K562 (cell line): ENCODE measurements around the gene CERS2. TPM values are rescaled to one million over a fixed set of nuclear protein-coding genes. Genes with fewer than 3 reads are reported as not detected.

Experiments used
- ARID2 ChIP-seq: fragments of 450-650 bp; IDR thresholded peaks from 2 replicates; pipeline ENCODE4 v1.6.1; 2017; ENCODE audit warnings: antibody characterized with exemption, mild to moderate bottlenecking
- ARNT ChIP-seq, 2 experiments: fragments of 450-650 bp; IDR thresholded peaks; 2 replicates each; pipeline ENCODE4 v1.6.1; 2016; ENCODE audit warnings: mild to moderate bottlenecking in 1 of 2
- ELF2 ChIP-seq: fragments of 250-450 bp; sonication (Bioruptor Pico); IDR thresholded peaks from 2 replicates; pipeline ENCODE4 v1.5.0; 2021; ENCODE audit warnings: mild to moderate bottlenecking
- ERF ChIP-seq: fragments of 450-650 bp; formaldehyde crosslinking; IDR thresholded peaks from 2 replicates; pipeline ENCODE4 v1.4.0; 2020; ENCODE audit warnings: mild to moderate bottlenecking, mixed read lengths
- FOXJ2 ChIP-seq: fragments of 200-800 bp; sonication (Bioruptor generic); IDR thresholded peaks from 2 replicates; pipeline ENCODE4 v1.6.1; 2016; ENCODE audit warnings: missing genetic modification characterization, missing compliant biosample characterization
- FOXK2 ChIP-seq, 2 experiments: fragments of 450-650 bp; IDR thresholded peaks in 1 of 2; conservative IDR thresholded peaks in 1 of 2; 2 replicates each; pipeline ENCODE4 v1.6.1; 2016; ENCODE audit warnings: low read depth in 2 of 2, mild to moderate bottlenecking in 1 of 2
- GABPB2 ChIP-seq: fragments of 250-450 bp; sonication (Bioruptor Pico); conservative IDR thresholded peaks from 2 replicates; pipeline ENCODE4 v1.5.1; 2021; ENCODE audit warnings: mild to moderate bottlenecking
- HDAC1 ChIP-seq, 2 experiments: fragments of 450-650 bp; IDR thresholded peaks; 2 replicates each; pipeline ENCODE4 v1.6.1; 2016 to 2017; ENCODE audit warnings: inconsistent platforms in 1 of 2, mild to moderate bottlenecking in 1 of 2, moderate library complexity in 1 of 2
- HDAC2 ChIP-seq: fragments of 450-650 bp; IDR thresholded peaks from 2 replicates; pipeline ENCODE4 v1.6.1; 2016; ENCODE audit warnings: mild to moderate bottlenecking
- L3MBTL2 ChIP-seq: fragments of 450-650 bp; IDR thresholded peaks from 2 replicates; pipeline ENCODE4 v1.6.1; 2016; ENCODE audit warnings: mild to moderate bottlenecking, moderate library complexity
- LEF1 ChIP-seq: fragments of 450-650 bp; IDR thresholded peaks from 2 replicates; pipeline ENCODE4 v1.6.1; 2016; ENCODE audit warnings: mild to moderate bottlenecking
- MCM3 ChIP-seq: fragments of 450-650 bp; IDR thresholded peaks from 2 replicates; pipeline ENCODE4 v1.6.1; 2016
- PHF8 ChIP-seq: fragments of 200-600 bp; sonication (generic); IDR thresholded peaks from 2 replicates; pipeline ENCODE4 v1.6.1; 2012; ENCODE audit warnings: mixed run types, mild to moderate bottlenecking, inconsistent platforms, low read length, moderate library complexity, borderline replicate concordance
- PURB ChIP-seq: sonication (generic); formaldehyde crosslinking; IDR thresholded peaks from 2 replicates; pipeline ENCODE4 v1.9.0; 2021; ENCODE audit warnings: low read depth, mild to moderate bottlenecking, missing genetic modification reagents
- RFX5 ChIP-seq: IDR thresholded peaks from 2 replicates; pipeline ENCODE4 v1.6.1; 2011; ENCODE audit warnings: low read depth, mild to moderate bottlenecking, improper control_type of control experiment, low read length
- ZC3H11A ChIP-seq: IDR thresholded peaks from 2 replicates; pipeline ENCODE4 v1.6.1; 2012; ENCODE audit warnings: low read depth, low read length, improper control_type of control experiment
- ZFP1 ChIP-seq: fragments of 450-650 bp; formaldehyde crosslinking; IDR thresholded peaks from 2 replicates; pipeline ENCODE4 v1.4.0; 2020; ENCODE audit warnings: mild to moderate bottlenecking, mixed read lengths
- ZNF175 ChIP-seq: fragments of 200-800 bp; sonication (Bioruptor generic); IDR thresholded peaks from 2 replicates; pipeline ENCODE4 v1.6.1; 2016; ENCODE audit warnings: low read depth, mild to moderate bottlenecking, missing genetic modification characterization, missing compliant biosample characterization
- ZNF197 ChIP-seq: fragments of 200-800 bp; sonication (Bioruptor generic); IDR thresholded peaks from 2 replicates; pipeline ENCODE4 v1.6.1; 2016; ENCODE audit warnings: low read depth, missing genetic modification characterization, missing compliant biosample characterization
- ZNF24 ChIP-seq: fragments of 450-650 bp; IDR thresholded peaks from 2 replicates; pipeline ENCODE4 v1.6.1; 2016
- ZNF316 ChIP-seq: fragments of 450-650 bp; IDR thresholded peaks from 2 replicates; pipeline ENCODE4 v1.6.1; 2016
- ZNF41 ChIP-seq: fragments of 250-450 bp; sonication (Bioruptor Pico); conservative IDR thresholded peaks from 2 replicates; pipeline ENCODE4 v1.4.0; 2020; ENCODE audit warnings: mild to moderate bottlenecking
- ZNF507 ChIP-seq: conservative IDR thresholded peaks from 2 replicates; pipeline ENCODE4 v1.6.1; 2017; ENCODE audit warnings: missing genetic modification characterization, missing compliant biosample characterization
- ZNF57 ChIP-seq: fragments of 450-650 bp; formaldehyde crosslinking; IDR thresholded peaks from 2 replicates; pipeline ENCODE4 v1.4.0; 2020; ENCODE audit warnings: mild to moderate bottlenecking, moderate library complexity
- ZNF766 ChIP-seq: fragments of 200-800 bp; sonication (Bioruptor generic); conservative IDR thresholded peaks from 2 replicates; pipeline ENCODE4 v1.6.1; 2016; ENCODE audit warnings: missing genetic modification characterization, missing compliant biosample characterization
- ZNF79 ChIP-seq: fragments of 250-450 bp; sonication (Bioruptor Pico); IDR thresholded peaks from 2 replicates; pipeline ENCODE4 v1.4.0; 2020; ENCODE audit warnings: low read depth, mild to moderate bottlenecking, moderate library complexity
- polyA plus RNA-seq, 8 experiments: library from polyadenylated mRNA; depleted of rRNA in 4 of 8; stranded (reverse) in 5 of 8; unstranded in 3 of 8; fragments of >200 nt; fragmentation: Nextera tagmentation in 2 of 8; fragmentation: Illumina TruSeq in 1 of 8; extraction: Ambion mirVana in 2 of 8; extraction: Trizol in 1 of 8; gene quantifications; 2 replicates each; pipeline versions ENCODE4 v1.2.1 to v1.2.3, GENCODE V29; 2011 to 2014; ENCODE audit warnings: inconsistent platforms in 1 of 8, missing spikeins in 1 of 8
- total RNA-seq, 7 experiments: library from RNA; depleted of rRNA in 6 of 7; stranded (reverse); fragments of >200 nt in 6 of 7; fragmentation: Illumina TruSeq in 2 of 7; extraction: Trizol in 2 of 7; gene quantifications; 2 replicates each; pipeline versions ENCODE4 v1.2.1 to v1.2.3, GENCODE V29; 2011 to 2021; ENCODE audit warnings: low replicate concordance in 1 of 7
- TF ChIP-seq, protein P1 (sequence below): fragments of 250-450 bp; sonication (Bioruptor Pico); IDR thresholded peaks from 2 replicates; pipeline ENCODE4 v1.8.0; 2021; ENCODE audit warnings: borderline replicate concordance, mild to moderate bottlenecking, moderate library complexity; ENCODE audit not compliant: poor library complexity, severe bottlenecking
- TF ChIP-seq, protein P2 (sequence below): sonication (generic); IDR thresholded peaks from 2 replicates; pipeline ENCODE4 v1.6.1; 2016
- TF ChIP-seq, protein P3 (sequence below): sonication (generic); formaldehyde crosslinking; IDR thresholded peaks from 2 replicates; pipeline ENCODE4 v1.8.1; 2023; ENCODE audit warnings: mild to moderate bottlenecking, missing genetic modification reagents

Gene CERS2
- total and polyA plus RNA-seq, 9 of the 15 experiments (the other 6 are each of a cell fraction or from before 2014, with no cell fraction given): 23.4 to 295 (median 132) TPM

DNA sequence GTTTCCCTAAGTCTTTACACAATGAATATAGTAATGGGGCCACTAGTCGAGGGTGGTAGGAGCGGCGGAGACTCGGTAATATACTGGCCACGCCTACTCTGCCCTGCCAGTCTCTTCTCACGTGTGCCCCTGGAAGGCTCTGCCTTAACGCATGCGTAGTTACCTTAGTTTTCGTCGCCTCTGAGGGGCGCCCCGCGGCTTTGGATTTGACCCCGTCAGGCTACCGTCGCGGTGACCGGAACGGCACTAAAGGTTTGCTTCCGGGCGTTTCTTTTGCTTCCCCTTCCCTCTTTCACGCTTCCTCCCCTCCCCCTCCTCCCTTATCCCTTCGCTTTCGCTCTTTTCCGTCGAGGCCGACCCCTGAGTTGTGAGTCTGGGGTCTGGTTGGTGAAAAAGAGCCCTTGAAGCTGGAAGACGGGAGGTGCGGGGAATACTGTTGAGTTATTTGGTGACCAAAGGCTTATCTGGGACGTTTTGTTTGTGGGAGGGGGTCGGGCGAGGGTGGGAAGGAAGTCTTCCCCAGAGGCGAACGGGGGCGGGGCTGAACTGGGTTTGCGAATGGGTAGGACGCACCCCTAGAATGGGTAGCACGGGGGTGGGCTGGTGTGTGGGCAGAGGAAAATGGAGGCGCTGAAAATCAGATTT is 48.4 kb downstream of the CERS2 start, which contains the start of gene SETDB1 (continued):
- TF ChIP-seq FOXJ2 (peak; percentile 58; the same call in 1 of the 2 replicates), RFX5 (no peak), LEF1 (peak; percentile 75), PHF8 (peak; percentile 76; the same call in 1 of the 2 replicates), ELF2 (CRISPR knock-in tag) (0 out of 2 replicates have a peak, but pooled peaks have one; percentile 28), HDAC1 (IDR thresholded peaks at IDR 0.05) (peak in 1 of 2 experiments; percentile 91; a peak in 2 of 4 replicates), ZFP1 (CRISPR knock-in tag) (no peak), MCM3 (no peak), ZNF766 (CRISPR knock-in tag) (peak; percentile 90), HDAC2 (peak; percentile 74), ZNF175 (CRISPR knock-in tag) (no peak), ZNF79 (no peak), GABPB2 (CRISPR knock-in tag) (no peak), PURB (CRISPR knock-in tag) (no peak), ZNF24 (no peak), ZNF507 (tag) (no peak), ARID2 (no peak), ARNT (IDR thresholded peaks at IDR 0.05) (0 out of 4 replicates have a peak, but pooled peaks of 1 of the 2 experiments have one; percentile 62), ZNF197 (CRISPR knock-in tag) (no peak), ZNF57 (CRISPR knock-in tag) (no peak), ZNF41 (0 out of 2 replicates have a peak, but pooled peaks have one; percentile 46), ERF (CRISPR knock-in tag) (no peak), ZC3H11A (0 out of 2 replicates have a peak, but pooled peaks have one; percentile 40), ZNF316 (no peak), L3MBTL2 (peak; percentile 88), FOXK2 (conservative IDR thresholded peaks at IDR 0.05 in 1 of 2, IDR thresholded peaks at IDR 0.05 in 1 of 2; ENCODE audit: low read depth in 2 of 2) (peak in 1 of 2 experiments; percentile 70; a peak in 3 of 4 replicates)
- TF ChIP-seq, protein P1, sequence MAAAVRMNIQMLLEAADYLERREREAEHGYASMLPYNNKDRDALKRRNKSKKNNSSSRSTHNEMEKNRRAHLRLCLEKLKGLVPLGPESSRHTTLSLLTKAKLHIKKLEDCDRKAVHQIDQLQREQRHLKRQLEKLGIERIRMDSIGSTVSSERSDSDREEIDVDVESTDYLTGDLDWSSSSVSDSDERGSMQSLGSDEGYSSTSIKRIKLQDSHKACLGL (CRISPR knock-in tag): no peak
- TF ChIP-seq, protein P2, sequence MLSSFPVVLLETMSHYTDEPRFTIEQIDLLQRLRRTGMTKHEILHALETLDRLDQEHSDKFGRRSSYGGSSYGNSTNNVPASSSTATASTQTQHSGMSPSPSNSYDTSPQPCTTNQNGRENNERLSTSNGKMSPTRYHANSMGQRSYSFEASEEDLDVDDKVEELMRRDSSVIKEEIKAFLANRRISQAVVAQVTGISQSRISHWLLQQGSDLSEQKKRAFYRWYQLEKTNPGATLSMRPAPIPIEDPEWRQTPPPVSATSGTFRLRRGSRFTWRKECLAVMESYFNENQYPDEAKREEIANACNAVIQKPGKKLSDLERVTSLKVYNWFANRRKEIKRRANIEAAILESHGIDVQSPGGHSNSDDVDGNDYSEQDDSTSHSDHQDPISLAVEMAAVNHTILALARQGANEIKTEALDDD: no peak
- TF ChIP-seq, protein P3, sequence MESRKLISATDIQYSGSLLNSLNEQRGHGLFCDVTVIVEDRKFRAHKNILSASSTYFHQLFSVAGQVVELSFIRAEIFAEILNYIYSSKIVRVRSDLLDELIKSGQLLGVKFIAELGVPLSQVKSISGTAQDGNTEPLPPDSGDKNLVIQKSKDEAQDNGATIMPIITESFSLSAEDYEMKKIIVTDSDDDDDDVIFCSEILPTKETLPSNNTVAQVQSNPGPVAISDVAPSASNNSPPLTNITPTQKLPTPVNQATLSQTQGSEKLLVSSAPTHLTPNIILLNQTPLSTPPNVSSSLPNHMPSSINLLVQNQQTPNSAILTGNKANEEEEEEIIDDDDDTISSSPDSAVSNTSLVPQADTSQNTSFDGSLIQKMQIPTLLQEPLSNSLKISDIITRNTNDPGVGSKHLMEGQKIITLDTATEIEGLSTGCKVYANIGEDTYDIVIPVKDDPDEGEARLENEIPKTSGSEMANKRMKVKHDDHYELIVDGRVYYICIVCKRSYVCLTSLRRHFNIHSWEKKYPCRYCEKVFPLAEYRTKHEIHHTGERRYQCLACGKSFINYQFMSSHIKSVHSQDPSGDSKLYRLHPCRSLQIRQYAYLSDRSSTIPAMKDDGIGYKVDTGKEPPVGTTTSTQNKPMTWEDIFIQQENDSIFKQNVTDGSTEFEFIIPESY: no peak
